Loucy (cell line): ENCODE results near the gene BTBD6.

Experiments used
- EZH2phosphoT487 ChIP-seq: fragments of 200-600 bp; IDR thresholded peaks from 2 replicates; pipeline ENCODE4 v1.6.1; 2018; ENCODE audit warnings: antibody characterized with exemption, mild to moderate bottlenecking, moderate library complexity, borderline replicate concordance
- TF ChIP-seq, protein P1 (sequence below): fragments of 200-600 bp; sonication (generic); conservative IDR thresholded peaks from 2 replicates; pipeline ENCODE4 v1.5.1; 2014; ENCODE audit warnings: mild to moderate bottlenecking, antibody characterized with exemption, low read length

DNA sequence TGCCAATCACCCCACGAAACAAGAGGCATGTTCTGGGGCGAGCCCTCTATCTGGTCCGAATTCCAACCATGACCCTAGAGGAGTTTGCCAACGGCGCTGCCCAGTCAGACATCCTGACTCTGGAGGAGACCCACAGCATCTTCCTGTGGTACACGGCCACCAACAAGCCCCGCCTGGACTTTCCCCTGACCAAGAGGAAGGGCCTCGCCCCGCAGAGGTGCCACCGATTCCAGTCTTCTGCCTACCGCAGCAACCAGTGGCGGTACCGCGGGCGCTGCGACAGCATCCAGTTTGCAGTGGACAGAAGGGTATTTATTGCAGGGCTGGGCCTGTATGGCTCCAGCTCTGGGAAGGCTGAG, 1.7 kb downstream of the BTBD6 start:
- TF ChIP-seq, protein P1, sequence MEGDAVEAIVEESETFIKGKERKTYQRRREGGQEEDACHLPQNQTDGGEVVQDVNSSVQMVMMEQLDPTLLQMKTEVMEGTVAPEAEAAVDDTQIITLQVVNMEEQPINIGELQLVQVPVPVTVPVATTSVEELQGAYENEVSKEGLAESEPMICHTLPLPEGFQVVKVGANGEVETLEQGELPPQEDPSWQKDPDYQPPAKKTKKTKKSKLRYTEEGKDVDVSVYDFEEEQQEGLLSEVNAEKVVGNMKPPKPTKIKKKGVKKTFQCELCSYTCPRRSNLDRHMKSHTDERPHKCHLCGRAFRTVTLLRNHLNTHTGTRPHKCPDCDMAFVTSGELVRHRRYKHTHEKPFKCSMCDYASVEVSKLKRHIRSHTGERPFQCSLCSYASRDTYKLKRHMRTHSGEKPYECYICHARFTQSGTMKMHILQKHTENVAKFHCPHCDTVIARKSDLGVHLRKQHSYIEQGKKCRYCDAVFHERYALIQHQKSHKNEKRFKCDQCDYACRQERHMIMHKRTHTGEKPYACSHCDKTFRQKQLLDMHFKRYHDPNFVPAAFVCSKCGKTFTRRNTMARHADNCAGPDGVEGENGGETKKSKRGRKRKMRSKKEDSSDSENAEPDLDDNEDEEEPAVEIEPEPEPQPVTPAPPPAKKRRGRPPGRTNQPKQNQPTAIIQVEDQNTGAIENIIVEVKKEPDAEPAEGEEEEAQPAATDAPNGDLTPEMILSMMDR = no peak
- TF ChIP-seq EZH2phosphoT487 = no peak
